Measurements from ENCODE around the gene CHCHD1. TPM values are rescaled to one million over a fixed set of nuclear protein-coding genes. Genes with fewer than 3 reads are reported as not detected.
A peak's percentile ranks its signal among the peaks of the same experiment; 100 is the strongest.

The CHCHD1 gene
- total RNA-seq, 1 experiment from 2014 or later: 238 TPM

DNA sequence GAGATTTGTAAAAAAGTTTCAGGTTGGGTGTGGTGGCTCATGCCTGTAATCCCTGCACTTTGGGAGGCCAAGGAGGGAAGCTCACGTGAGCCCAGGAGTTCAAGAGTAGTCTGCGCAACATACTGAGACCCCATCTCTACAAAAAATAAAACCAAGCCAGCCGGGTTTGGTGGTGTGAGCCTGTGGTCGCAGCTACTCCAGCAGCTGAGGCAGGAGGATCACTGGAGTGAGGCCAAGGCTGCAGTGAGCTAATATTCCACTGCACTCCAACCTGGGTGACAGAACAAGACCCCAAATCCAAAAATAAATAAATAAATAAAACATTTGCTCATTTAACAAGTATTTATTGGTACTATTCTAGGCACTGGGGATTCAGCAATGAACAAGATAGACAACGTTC lies 1.5 kb upstream of the CHCHD1 start:
- intact Hi-C loops (cut with micrococcal nuclease): no loop called here
- peak overlapping the region; percentile 66 for H3K4me3 ChIP-seq (ENCODE audit: low read length)
- CTCF ChIA-PET: interaction anchor here (1.0 to 2.5 kb wide), 3 partner anchors 39 to 99 kb away, joined by 6 to 10 read pairs (median 9); no protein-coding TSS in a partner anchor

DNA sequence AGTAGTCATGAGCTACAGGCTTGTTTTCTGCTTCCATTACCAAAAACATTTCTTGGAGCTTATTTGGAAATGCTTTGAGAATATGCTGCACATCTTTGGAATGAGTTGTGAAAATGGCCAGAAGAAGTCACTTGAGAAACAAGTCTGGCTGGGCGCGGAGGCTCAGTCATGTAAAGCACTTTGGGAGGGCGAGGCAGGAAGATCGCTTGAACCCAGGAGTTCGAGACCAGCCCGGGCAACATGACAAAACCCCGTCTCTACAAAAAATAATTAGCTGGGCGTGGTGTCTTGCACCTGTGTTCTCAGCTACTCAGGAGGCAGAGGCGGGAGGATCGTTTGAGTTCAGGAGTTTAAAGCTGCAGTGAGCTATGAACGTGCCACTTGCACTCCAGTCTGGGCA lies 882 bp upstream of the CHCHD1 start:
- peaks cover 19% of the 10 kb centered on the region for H3K36me3 ChIP-seq (ENCODE audit: low read depth, low read length)
- H3K4me3 ChIP-seq (ENCODE audit: low read length): peak overlapping the region; percentile 66
- peaks cover 10% of the 10 kb centered on the region; the same call in 1 of the 2 replicates for H4K20me1 ChIP-seq (ENCODE audit: low read length)
- H3F3A ChIP-seq (ENCODE audit: low read length, unreplicated experiment): peaks cover 16% of the 10 kb centered on the region
- no peak for TF ChIP-seq EZH2phosphoT487 (IDR thresholded peaks at IDR 0.05; ENCODE audit: borderline replicate concordance, low read length)
- no peak for TF ChIP-seq EZH2 (IDR thresholded peaks at IDR 0.05; ENCODE audit: low read length, unreplicated experiment)
- TF ChIP-seq, protein P1, sequence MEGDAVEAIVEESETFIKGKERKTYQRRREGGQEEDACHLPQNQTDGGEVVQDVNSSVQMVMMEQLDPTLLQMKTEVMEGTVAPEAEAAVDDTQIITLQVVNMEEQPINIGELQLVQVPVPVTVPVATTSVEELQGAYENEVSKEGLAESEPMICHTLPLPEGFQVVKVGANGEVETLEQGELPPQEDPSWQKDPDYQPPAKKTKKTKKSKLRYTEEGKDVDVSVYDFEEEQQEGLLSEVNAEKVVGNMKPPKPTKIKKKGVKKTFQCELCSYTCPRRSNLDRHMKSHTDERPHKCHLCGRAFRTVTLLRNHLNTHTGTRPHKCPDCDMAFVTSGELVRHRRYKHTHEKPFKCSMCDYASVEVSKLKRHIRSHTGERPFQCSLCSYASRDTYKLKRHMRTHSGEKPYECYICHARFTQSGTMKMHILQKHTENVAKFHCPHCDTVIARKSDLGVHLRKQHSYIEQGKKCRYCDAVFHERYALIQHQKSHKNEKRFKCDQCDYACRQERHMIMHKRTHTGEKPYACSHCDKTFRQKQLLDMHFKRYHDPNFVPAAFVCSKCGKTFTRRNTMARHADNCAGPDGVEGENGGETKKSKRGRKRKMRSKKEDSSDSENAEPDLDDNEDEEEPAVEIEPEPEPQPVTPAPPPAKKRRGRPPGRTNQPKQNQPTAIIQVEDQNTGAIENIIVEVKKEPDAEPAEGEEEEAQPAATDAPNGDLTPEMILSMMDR (conservative IDR thresholded peaks at IDR 0.05; ENCODE audit: low read depth, low read length): no peak
- no TSS peak for BruUV-seq (replicated peaks)
- H3K9ac ChIP-seq (ENCODE audit: low read length): peak overlapping the region; percentile 81
- H2AFZ ChIP-seq (ENCODE audit: low read length): peak overlapping the region; percentile 78
- no peak overlapping the region for H3K27ac ChIP-seq (ENCODE audit: low read length)
- CTCF ChIA-PET: interaction anchor here (0.6 to 2.5 kb wide), 4 partner anchors 11 to 99 kb away, joined by 3 to 10 read pairs (median 8); no protein-coding TSS in a partner anchor
- H3K9me2 ChIP-seq (replicated peaks; ENCODE audit: low read length): no peaks in the 10 kb centered on the region
- H3K9me3 ChIP-seq (ENCODE audit: low read length): no peaks in the 10 kb centered on the region
- peaks cover 39% of the 10 kb centered on the region for H3K4me1 ChIP-seq (ENCODE audit: insufficient read depth, low read length)
- H3K27me3 ChIP-seq (ENCODE audit: low read length): no peaks in the 10 kb centered on the region
- ATAC-seq (no peak), DNase-seq (peak; percentile 50)
- peaks cover 91% of the 10 kb centered on the region for H3K79me2 ChIP-seq (ENCODE audit: low read length)
- peak overlapping the region; percentile 86 for H3K4me2 ChIP-seq (ENCODE audit: low read length)
- intact Hi-C loops (cut with micrococcal nuclease): loop anchor here (1.0 kb wide), 1 partner anchor 8 kb away; no protein-coding TSS in a partner anchor
- POLR2A ChIA-PET (ENCODE audit: unreplicated experiment): interaction anchor here (0.5 to 1.7 kb wide), 7 partner anchors 8 to 322 kb away, joined by 3 to 51 read pairs (median 6); no protein-coding TSS in a partner anchor

More for the DNA sequence above, 1.5 kb upstream of the CHCHD1 start:
- BruUV-seq (replicated peaks): no TSS peak
- Histone ChIP-seq H3F3A (ENCODE audit: low read length, unreplicated experiment) (peaks cover 16% of the 10 kb centered on the region), H3K79me2 (ENCODE audit: low read length) (peaks cover 94% of the 10 kb centered on the region), H3K4me2 (ENCODE audit: low read length) (peak overlapping the region; percentile 86), H3K9me2 (replicated peaks; ENCODE audit: low read length) (no peaks in the 10 kb centered on the region), H3K4me1 (ENCODE audit: insufficient read depth, low read length) (peaks cover 46% of the 10 kb centered on the region), H3K36me3 (ENCODE audit: low read depth, low read length) (peaks cover 25% of the 10 kb centered on the region), H4K20me1 (ENCODE audit: low read length) (peaks cover 16% of the 10 kb centered on the region), H3K27ac (ENCODE audit: low read length) (no peak overlapping the region), H3K9me3 (ENCODE audit: low read length) (no peaks in the 10 kb centered on the region), H2AFZ (ENCODE audit: low read length) (no peak overlapping the region), H3K9ac (ENCODE audit: low read length) (no peak overlapping the region; the same call in 1 of the 2 replicates), H3K27me3 (ENCODE audit: low read length) (no peaks in the 10 kb centered on the region)
- TF ChIP-seq, protein P1 (conservative IDR thresholded peaks at IDR 0.05; ENCODE audit: low read depth, low read length): no peak
- TF ChIP-seq EZH2phosphoT487 (IDR thresholded peaks at IDR 0.05; ENCODE audit: borderline replicate concordance, low read length) (no peak), EZH2 (IDR thresholded peaks at IDR 0.05; ENCODE audit: low read length, unreplicated experiment) (no peak)
- POLR2A ChIA-PET (ENCODE audit: unreplicated experiment): interaction anchor here (0.5 to 1.2 kb wide), 2 partner anchors 17 to 51 kb away, joined by 14 to 51 read pairs; no protein-coding TSS in a partner anchor
- DNase-seq (no peak), ATAC-seq (no peak)

DNA sequence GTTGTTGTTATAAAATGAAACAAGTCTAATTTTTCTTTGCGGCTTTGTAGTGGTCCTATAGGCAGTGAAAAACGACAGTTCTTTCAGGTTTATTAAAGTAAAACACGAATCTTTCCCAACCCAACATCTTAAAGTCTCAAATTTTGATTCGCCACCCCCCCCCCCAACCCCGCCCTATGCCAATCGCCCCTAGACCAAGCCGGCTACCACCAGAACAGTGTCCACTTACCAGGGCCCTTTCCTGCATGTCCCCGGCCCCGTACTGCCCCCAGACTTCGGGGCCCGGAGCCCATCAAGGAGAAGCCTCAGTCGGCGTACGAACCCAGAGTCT lies 335 bp upstream of the CHCHD1 start:
- TF ChIP-seq EZH2 (IDR thresholded peaks at IDR 0.05; ENCODE audit: low read length, unreplicated experiment) (no peak), EZH2phosphoT487 (IDR thresholded peaks at IDR 0.05; ENCODE audit: borderline replicate concordance, low read length) (no peak)
- TF ChIP-seq, protein P1 (conservative IDR thresholded peaks at IDR 0.05; ENCODE audit: low read depth, low read length): no peak
- Histone ChIP-seq H3K27me3 (ENCODE audit: low read length) (no peaks in the 10 kb centered on the region), H3K4me1 (ENCODE audit: insufficient read depth, low read length) (peaks cover 41% of the 10 kb centered on the region), H3K9me3 (ENCODE audit: low read length) (no peaks in the 10 kb centered on the region), H3K9ac (ENCODE audit: low read length) (peak overlapping the region; percentile 81), H2AFZ (ENCODE audit: low read length) (peak overlapping the region; percentile 78), H3K9me2 (replicated peaks; ENCODE audit: low read length) (no peaks in the 10 kb centered on the region), H4K20me1 (ENCODE audit: low read length) (peaks cover 13% of the 10 kb centered on the region; the same call in 1 of the 2 replicates), H3F3A (ENCODE audit: low read length, unreplicated experiment) (peaks cover 16% of the 10 kb centered on the region), H3K27ac (ENCODE audit: low read length) (peak overlapping the region; percentile 42), H3K36me3 (ENCODE audit: low read depth, low read length) (peaks cover 19% of the 10 kb centered on the region), H3K4me3 (ENCODE audit: low read length) (peak overlapping the region; percentile 66), H3K79me2 (ENCODE audit: low read length) (peaks cover 91% of the 10 kb centered on the region), H3K4me2 (ENCODE audit: low read length) (peak overlapping the region; percentile 86)
- no TSS peak for BruUV-seq (replicated peaks)
- ChIA-PET CTCF (interaction anchor here (0.6 to 2.5 kb wide), 4 partner anchors 11 to 98 kb away, joined by 3 to 10 read pairs (median 6); no protein-coding TSS in a partner anchor), POLR2A (ENCODE audit: unreplicated experiment) (interaction anchor here (0.5 to 1.7 kb wide), 12 partner anchors 8 to 322 kb away, joined by 3 to 51 read pairs (median 4); a partner anchor contains a TSS)
- ATAC-seq: peak; percentile 10
- intact Hi-C loops (cut with micrococcal nuclease): loop anchor here (1.0 kb wide), 1 partner anchor 8 kb away; no protein-coding TSS in a partner anchor
- no peak for DNase-seq

Measured in PC-3 (cell line).